ENCODE results near the gene IRX2.

The IRX2 gene

DNA sequence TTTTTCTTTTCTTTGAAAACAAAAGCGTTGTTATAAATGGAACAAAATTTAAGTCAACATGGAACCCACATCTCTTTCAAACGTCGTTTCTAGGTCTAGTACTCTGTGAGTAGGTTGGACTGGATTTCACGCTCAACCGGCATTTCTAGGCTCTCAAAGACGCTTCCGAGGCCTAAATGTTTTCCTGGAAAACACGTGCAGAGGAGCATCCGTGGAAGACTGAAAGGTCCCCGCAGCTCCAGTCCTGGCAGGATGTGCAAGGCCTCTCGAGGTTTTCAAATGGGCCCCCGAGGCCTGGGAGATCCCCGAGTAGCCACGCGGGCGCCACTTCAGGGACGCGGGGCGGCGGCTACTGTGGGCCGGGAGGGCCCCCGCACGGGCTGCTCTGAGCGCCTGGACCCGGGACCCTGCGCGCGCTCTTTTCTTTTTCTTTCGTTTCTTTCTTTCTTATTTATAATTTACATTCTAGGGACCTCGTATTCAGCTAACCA, 4.2 kb upstream of the IRX2 start:
- no peak for DNase-seq

DNA sequence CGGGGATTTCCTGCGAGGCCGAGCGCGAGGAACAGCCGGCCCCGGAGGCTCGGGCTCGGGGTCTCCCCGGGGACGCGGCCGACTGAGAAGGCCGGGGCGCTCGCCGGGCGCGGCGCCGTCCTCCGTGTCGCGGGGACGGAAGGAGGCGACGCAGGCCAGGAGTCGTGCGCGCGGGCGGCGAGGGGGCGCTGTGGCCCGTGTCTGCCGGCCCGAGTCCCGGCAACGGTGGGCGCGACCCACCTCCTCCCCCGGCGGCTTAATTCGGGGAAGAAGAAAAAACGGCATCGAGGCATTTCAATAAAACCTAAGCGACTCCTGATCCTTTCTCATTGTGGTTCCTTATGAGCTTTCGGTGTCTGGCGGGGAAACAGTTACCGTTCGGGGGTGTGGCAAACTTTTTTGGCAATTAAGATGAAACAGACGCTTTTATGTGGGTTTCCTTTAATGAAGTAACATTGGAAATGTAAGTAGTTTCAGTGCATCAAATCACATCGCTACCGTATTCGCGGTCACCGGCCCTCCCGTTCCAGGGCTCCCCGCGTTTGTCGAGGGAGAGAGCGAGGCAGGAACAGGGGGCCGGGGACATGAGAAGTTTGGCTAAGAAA, 3.7 kb upstream of the IRX2 start:
- no peak for DNase-seq

DNA sequence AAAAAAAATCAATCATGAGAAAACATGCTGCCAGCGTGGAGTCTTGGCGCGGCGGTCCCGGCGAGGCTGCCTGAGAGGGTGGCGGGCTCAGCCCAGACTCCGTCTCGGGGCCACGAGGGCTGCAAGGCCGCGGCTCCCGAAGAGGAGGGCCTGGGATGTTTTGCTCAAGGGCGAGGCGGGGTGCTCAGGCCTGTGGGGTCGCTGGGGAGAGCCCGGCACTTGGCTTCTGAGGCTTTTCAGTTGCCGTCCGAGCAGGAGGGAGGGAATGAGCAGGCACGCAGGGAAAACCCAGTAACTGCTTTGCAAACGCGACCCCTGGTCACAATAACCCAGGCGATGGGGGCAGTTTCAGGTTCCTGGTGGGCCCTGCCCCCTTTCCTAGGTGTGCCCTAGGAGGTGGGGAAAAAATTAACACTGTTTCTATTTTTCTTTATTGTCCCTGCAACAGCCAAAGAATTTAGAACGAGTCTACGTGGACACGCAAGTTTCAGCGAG, 3.2 kb upstream of the IRX2 start:
- DNase-seq: no peak

- no peak for DNase-seq
These were observed 2.3 kb upstream of the IRX2 start for GRCh38 chr5:2753452-2754420.

DNA sequence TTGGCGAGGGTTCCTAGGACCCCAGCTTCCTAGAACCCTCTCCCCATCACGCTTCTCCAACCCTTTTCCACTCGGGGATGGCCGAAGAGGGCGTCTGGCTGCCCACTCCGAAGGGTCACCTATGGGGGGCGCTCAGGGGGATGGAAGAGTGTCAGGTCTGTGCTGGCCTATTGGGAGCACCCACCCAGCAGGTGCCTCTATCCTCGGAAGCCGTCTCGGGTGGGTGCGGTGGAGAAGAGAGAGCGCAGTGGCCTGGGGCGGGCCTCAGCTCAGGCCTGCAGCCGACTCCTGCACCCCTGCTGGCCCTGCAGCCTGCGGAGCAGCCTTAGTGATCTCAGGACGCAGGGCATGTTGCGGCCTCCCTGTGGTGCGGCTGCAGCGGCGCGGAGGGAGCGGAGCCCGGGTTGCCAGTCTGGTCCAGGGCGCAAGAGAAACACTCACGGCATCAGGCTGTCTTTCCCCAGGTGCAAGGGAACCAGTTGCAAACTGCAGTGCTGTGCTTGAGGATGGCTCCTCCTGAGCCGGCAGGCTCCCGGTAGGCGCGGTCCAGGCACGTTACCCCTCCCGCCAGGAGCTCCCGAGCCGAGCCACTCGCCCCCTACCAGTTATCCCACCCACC, 1.5 kb upstream of the IRX2 start:
- no peak for DNase-seq

DNA sequence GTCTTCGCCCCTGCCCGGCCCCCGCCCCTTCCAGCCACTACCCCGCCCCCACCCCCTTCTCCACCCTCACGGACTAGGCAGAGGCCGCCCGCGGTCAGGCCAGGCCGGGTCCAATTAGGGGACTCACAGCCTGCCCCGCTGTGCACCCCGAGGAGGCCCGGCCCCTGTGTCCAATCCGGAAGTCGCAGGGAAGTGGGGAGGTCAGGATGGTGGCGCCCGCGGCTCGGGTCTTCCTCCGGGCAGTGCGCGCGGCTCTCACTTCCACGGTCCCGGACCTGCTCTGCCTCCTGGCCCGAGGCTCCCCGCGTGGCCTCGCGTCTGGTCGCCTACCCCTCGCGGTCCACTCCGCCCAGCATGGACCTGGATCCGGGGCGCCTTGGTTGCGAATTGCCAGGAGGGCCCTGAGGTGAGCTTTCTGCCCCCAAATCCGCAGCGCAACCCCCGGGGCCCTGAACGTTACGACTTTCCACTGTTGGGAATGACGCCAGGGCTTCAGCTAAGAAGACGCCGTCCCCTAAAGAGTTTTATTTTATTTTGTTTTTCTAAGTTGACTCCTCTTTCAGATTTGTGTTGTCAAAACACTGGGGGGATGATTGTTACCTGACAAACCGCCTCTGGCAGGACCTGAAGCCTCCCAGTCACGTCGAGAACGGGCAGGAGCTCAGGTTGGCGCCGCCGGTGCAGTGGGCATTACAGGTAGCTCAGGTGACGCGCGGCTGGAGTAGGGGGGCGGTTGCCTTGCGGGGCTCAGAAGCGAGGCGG, 763 bp upstream of the IRX2 start:
- no peak for DNase-seq

- no peak for DNase-seq
These were observed 566 bp downstream of the IRX2 start for GRCh38 chr5:2750758-2751464.

GRCh38 chr5:2750026-2750757, 1.3 kb downstream of the IRX2 start:
- DNase-seq: no peak

DNA sequence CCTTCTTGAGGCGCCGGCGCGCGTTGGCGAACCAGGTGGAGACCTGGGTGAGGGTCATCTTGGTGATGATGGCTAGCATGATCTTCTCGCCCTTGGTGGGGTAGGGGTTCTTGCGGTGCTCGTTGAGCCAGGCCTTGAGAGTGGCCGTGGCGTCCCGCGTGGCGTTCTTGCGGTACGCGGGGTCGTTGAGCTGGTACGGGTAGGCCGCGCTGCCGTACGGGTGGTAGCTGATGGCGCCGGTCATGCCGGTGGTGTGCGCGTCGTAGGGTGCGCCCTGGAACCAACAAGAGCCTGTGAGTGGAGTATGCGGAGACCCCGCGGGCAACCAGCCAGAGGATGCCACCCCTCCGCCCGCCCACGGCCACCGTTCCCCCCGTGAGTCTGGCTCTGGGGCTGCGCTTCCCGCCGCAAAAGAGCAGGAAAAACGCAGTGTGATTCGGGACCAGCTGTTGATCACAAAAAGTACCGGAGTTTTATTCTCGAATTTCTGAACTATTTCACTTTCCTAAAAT, 1.9 kb downstream of the IRX2 start:
- DNase-seq: no peak

DNA sequence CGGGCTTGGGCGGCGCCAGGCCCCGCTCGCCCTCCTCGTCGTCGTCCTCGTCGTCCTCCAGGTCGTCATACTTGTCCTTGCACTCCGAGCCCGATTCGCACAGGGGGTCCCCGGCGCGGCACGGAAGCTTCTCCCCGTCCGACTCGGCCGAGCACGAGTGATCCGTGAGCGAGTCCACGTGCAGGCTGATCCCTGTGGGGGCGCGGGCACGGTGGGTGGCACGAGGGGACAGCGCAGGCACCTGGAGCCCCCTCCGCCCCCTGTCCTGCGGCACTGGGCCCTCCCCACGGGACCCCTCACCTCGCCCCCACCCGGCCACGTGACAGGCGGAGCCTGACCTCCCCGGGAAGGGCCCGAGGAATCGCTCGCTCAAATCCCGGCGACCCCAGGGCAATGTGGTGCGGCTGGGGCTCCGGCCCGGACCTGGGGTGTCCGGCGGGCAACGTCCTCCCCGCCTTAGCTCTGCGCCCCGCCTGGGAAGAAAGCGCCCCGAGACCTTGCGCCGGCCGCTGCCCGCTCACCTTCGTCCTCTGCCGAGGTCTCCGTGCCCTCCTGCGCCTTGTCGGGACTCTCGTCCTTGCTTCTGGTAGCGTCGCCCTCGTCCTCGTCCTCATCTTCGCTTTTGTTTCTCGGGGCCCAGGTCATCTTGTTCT, 2.5 kb downstream of the IRX2 start:
- DNase-seq: no peak

DNA sequence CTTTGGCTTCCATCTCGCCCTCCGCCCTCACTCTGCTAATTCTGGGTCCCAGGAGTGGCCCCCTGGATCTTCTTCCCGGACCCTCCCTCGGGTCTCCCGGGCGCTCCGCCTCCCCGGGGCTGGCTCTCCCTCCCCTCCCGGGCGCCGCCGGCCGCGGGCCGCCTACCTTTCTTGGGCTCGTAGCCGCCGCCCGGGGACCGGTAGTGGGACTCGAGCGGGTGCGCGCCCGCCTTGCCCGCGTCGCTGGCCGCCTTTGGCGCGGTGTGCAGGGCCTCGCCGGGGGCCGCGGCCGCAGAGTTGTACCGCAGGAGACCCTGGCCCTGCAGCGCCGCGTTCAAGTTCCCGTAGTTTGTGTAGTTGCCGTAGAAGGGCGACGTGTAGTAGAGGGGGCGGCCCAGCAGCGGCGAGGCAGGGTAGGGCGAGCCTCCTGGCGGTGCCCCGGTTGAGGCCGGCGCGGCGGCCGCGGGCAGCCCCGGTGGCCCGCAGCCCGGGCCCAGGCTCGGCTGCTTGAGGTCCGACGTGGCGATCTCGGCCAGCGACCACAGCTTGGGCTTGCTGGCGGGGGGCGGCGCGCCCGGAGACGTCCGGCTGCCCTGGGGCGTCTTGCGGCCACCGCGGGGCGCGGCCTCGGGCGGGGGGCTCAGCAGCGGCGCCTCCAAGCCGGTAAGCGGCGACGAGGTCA, 3.2 kb downstream of the IRX2 start:
- DNase-seq: no peak

GRCh38 chr5:2747363-2748162, 3.9 kb downstream of the IRX2 start:
- no peak for DNase-seq

DNA sequence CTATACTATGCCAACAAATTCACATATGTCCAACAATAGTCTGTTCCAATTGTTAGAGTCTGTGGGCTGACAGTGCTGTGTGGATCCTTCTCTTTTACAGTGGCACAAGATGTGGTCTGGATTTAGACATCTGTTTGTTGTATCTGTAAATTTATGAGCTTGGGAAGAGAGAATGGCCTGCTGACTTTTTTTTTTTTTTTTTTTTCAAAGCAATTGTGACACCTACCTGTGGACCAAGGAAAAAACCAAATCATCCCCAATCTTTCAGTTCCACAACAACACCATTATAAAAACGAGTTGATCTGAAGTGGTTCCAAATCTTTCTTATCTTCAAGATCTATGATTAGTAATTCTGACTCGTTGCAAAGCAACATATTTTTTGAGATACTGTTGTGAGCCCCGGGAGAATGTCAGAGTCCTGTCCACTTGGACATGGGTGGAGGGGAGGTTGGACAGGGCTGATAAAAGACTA, 4.9 kb downstream of the IRX2 start:
- DNase-seq: no peak

- DNase-seq: no peak
These were observed 7.0 kb downstream of the IRX2 start for GRCh38 chr5:2744485-2744884.

GRCh38 chr5:2742921-2743679, 8.4 kb downstream of the IRX2 start:
- DNase-seq: no peak

- no peak for DNase-seq
These were observed 9.5 kb downstream of the IRX2 start for GRCh38 chr5:2741956-2742355.

DNA sequence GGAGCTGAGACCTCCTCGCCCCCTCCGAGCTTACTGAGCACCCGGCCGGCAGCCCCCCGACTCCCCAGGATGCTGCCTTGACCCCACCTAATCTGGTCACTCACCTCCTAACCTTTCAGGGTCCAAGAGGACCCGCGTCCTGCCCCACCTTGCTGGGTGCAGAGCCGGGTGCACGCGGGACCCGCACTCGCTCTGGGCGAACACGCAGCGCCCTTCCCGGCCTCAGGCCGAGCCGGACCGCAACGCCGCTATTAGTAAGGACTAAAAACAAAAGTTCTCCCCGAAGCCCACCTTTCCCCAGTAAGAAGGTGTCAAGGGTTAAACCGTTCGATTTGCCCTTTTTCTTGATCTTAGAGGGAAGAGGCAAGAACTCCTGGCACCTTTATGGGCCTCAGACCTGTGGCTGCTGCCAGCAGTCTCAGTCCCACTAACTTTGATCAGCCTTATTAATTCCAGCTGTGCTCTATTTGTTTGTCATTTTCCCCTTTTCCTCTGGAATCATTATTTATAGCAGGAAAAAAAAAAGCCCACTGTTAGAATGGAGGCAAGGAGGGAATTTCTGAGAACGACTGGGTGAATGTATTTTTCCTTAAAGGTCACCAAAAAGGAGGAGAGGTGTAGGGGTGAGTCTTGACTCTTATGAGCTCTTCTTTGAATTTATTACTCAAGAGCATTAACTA, 10.5 kb downstream of the IRX2 start:
- DNase-seq: no peak
